Measurements from ENCODE around the gene VAPB.

Gene VAPB

GRCh38 chr20:58492795-58493524 is 103.9 kb downstream of the VAPB start:
- peaks cover 15% of the 10 kb centered on the region for H3K27me3 ChIP-seq
- H3K36me3 ChIP-seq: no peaks in the 10 kb centered on the region
- H3K4me1 ChIP-seq (ENCODE audit: control insufficient read depth in 1 of 2, insufficient read depth in 1 of 2, low read depth in 1 of 2, low read length in 1 of 2): no peaks in the 10 kb centered on the region
- H3K4me3 ChIP-seq (ENCODE audit: low read depth in 1 of 2, low read length in 1 of 2): no peak overlapping the region
- no peak for TF ChIP-seq CTCF (IDR thresholded peaks at IDR 0.05)
- no peak overlapping the region for H3K27ac ChIP-seq
- H3K9me3 ChIP-seq: no peaks in the 10 kb centered on the region

GRCh38 chr20:58494923-58495622 is 106.0 kb downstream of the VAPB start:
- Histone ChIP-seq H3K27ac (no peak overlapping the region), H3K4me1 (ENCODE audit: control insufficient read depth in 1 of 2, insufficient read depth in 1 of 2, low read depth in 1 of 2, low read length in 1 of 2) (no peaks in the 10 kb centered on the region), H3K9me3 (no peaks in the 10 kb centered on the region), H3K27me3 (peaks cover 21% of the 10 kb centered on the region), H3K36me3 (no peaks in the 10 kb centered on the region), H3K4me3 (ENCODE audit: low read depth in 1 of 2, low read length in 1 of 2) (no peak overlapping the region)
- TF ChIP-seq CTCF (IDR thresholded peaks at IDR 0.05): no peak

- Histone ChIP-seq H3K36me3 (no peaks in the 10 kb centered on the region), H3K4me3 (ENCODE audit: low read depth in 1 of 2, low read length in 1 of 2) (no peak overlapping the region), H3K9me3 (no peaks in the 10 kb centered on the region), H3K27me3 (peaks cover 13% of the 10 kb centered on the region), H3K27ac (no peak overlapping the region), H3K4me1 (ENCODE audit: control insufficient read depth in 1 of 2, insufficient read depth in 1 of 2, low read depth in 1 of 2, low read length in 1 of 2) (no peaks in the 10 kb centered on the region)
- TF ChIP-seq CTCF (IDR thresholded peaks at IDR 0.05): no peak
Measured at GRCh38 chr20:58495623-58496428, 106.8 kb downstream of the VAPB start.

GRCh38 chr20:58496429-58496769 is 107.4 kb downstream of the VAPB start:
- no peaks in the 10 kb centered on the region for H3K9me3 ChIP-seq

More at GRCh38 chr20:58496429-58496769, 107.4 kb downstream of the VAPB start:
- no peaks in the 10 kb centered on the region for H3K36me3 ChIP-seq
- no peak for TF ChIP-seq CTCF (IDR thresholded peaks at IDR 0.05)
- no peak overlapping the region for H3K27ac ChIP-seq
- H3K27me3 ChIP-seq: peaks cover 10% of the 10 kb centered on the region
- no peaks in the 10 kb centered on the region for H3K4me1 ChIP-seq (ENCODE audit: control insufficient read depth in 1 of 2, insufficient read depth in 1 of 2, low read depth in 1 of 2, low read length in 1 of 2)
- H3K4me3 ChIP-seq (ENCODE audit: low read depth in 1 of 2, low read length in 1 of 2): no peak overlapping the region

Data from neutrophil (primary cell).